OCI-LY3 (cell line): Measurements from ENCODE around the gene DNAJA2.

ENCODE experiments used
- H2AFZ ChIP-seq: fragments of 200-600, 300-600 bp; shearing (Covaris generic); 2 replicates; pipeline ENCODE4 v1.6.0; 2014; ENCODE audit warnings: antibody characterized with exemption, low read depth, low read length
- H3K27ac ChIP-seq: fragments of 200-600, 300-600 bp; sonication (generic); 2 replicates; pipeline ENCODE4 v1.5.1; 2014; ENCODE audit warnings: mild to moderate bottlenecking, low read length, moderate library complexity, mixed read lengths
- H3K27me3 ChIP-seq: fragments of 200-600, 300-600 bp; sonication (generic); 2 replicates; pipeline ENCODE4 v1.6.1; 2014; ENCODE audit warnings: low read depth, low read length, mixed read lengths
- H3K36me3 ChIP-seq: fragments of 200-600, 300-600 bp; sonication (generic); replicated peaks from 2 replicates; pipeline ENCODE3; 2014; ENCODE audit warnings: low read depth, low read length, mixed read lengths
- H3K4me1 ChIP-seq: fragments of 300-600, 200-600 bp; sonication (generic); 2 replicates; pipeline ENCODE4 v1.6.1; 2014; ENCODE audit warnings: low read length, mixed read lengths
- H3K4me2 ChIP-seq: fragments of 200-600, 300-600 bp; sonication (generic); 2 replicates; pipeline ENCODE4 v1.6.1; 2014; ENCODE audit warnings: low read length, mixed read lengths
- H3K4me3 ChIP-seq: fragments of 300-600, 200-600 bp; sonication (generic); 2 replicates; pipeline ENCODE4 v1.5.1; 2014; ENCODE audit warnings: antibody characterized with exemption, mild to moderate bottlenecking, low read length, moderate library complexity
- H3K79me2 ChIP-seq: fragments of 300-600, 200-600 bp; shearing (Covaris generic); 2 replicates; pipeline ENCODE4 v1.6.1; 2014; ENCODE audit warnings: mild to moderate bottlenecking, low read length, mixed read lengths
- H3K9ac ChIP-seq: fragments of 300-600, 200-600 bp; shearing (Covaris generic); 2 replicates; pipeline ENCODE4 v1.6.0; 2014; ENCODE audit warnings: mild to moderate bottlenecking, low read length, moderate library complexity
- H3K9me3 ChIP-seq: fragments of 200-600, 300-600 bp; shearing (Covaris generic); 2 replicates; pipeline ENCODE4 v1.6.1; 2014; ENCODE audit warnings: low read length, mixed read lengths; ENCODE audit not compliant: insufficient read depth
- H4K20me1 ChIP-seq: fragments of 200-600, 300-600 bp; sonication (generic); 2 replicates; pipeline ENCODE4 v1.6.1; 2016; ENCODE audit warnings: low read length, mixed read lengths; ENCODE audit not compliant: insufficient read depth
- CTCF ChIP-seq: fragments of 200-600, 300-600 bp; sonication (generic); IDR thresholded peaks from 2 replicates; pipeline ENCODE4 v1.5.1; 2014; ENCODE audit warnings: antibody characterized with exemption, low read length, low read depth
- EZH2phosphoT487 ChIP-seq: fragments of 200-600 bp; shearing (Covaris generic); IDR thresholded peaks from 2 replicates; pipeline ENCODE4 v1.6.1; 2018; ENCODE audit warnings: antibody characterized with exemption, mixed run types, low read depth

DNAJA2 gene

GRCh38 chr16:46971271-46971670 lies 2.2 kb downstream of the DNAJA2 start:
- Histone ChIP-seq H3K79me2 (peaks cover 68% of the 10 kb centered on the region), H3K4me3 (no peak overlapping the region), H4K20me1 (peaks cover 10% of the 10 kb centered on the region), H3K27me3 (no peaks in the 10 kb centered on the region), H3K36me3 (peaks cover 48% of the 10 kb centered on the region), H3K9me3 (no peaks in the 10 kb centered on the region), H3K9ac (no peak overlapping the region), H3K4me1 (peaks cover 28% of the 10 kb centered on the region), H3K27ac (no peak overlapping the region), H3K4me2 (no peak overlapping the region), H2AFZ (no peak overlapping the region)
- no peak for TF ChIP-seq CTCF
- no peak for TF ChIP-seq EZH2phosphoT487

GRCh38 chr16:46970089-46970488 lies 3.4 kb downstream of the DNAJA2 start:
- no peak overlapping the region for H3K9ac ChIP-seq
- peaks cover 52% of the 10 kb centered on the region for H3K36me3 ChIP-seq
- no peak overlapping the region for H3K4me3 ChIP-seq
- H4K20me1 ChIP-seq, result peaks cover 10% of the 10 kb centered on the region
- H2AFZ ChIP-seq, result no peak overlapping the region
- H3K9me3 ChIP-seq, result no peaks in the 10 kb centered on the region
- H3K27me3 ChIP-seq, result no peaks in the 10 kb centered on the region
- TF ChIP-seq CTCF (no peak), EZH2phosphoT487 (no peak)
- no peak overlapping the region for H3K4me2 ChIP-seq
- H3K27ac ChIP-seq, result no peak overlapping the region
- H3K79me2 ChIP-seq, result peaks cover 70% of the 10 kb centered on the region
- H3K4me1 ChIP-seq, result peaks cover 18% of the 10 kb centered on the region

GRCh38 chr16:46968063-46968435 lies 5.4 kb downstream of the DNAJA2 start:
- H3K4me2 ChIP-seq, result no peak overlapping the region
- no peak overlapping the region for H2AFZ ChIP-seq
- H3K4me1 ChIP-seq, result peaks cover 10% of the 10 kb centered on the region
- peaks cover 60% of the 10 kb centered on the region for H3K79me2 ChIP-seq
- H3K4me3 ChIP-seq, result no peak overlapping the region
- H3K9ac ChIP-seq, result no peak overlapping the region
- no peaks in the 10 kb centered on the region for H3K27me3 ChIP-seq
- H3K9me3 ChIP-seq, result no peaks in the 10 kb centered on the region
- no peak for TF ChIP-seq CTCF
- no peak for TF ChIP-seq EZH2phosphoT487
- H3K27ac ChIP-seq, result no peak overlapping the region
- peaks cover 10% of the 10 kb centered on the region for H4K20me1 ChIP-seq
- H3K36me3 ChIP-seq, result peaks cover 58% of the 10 kb centered on the region

- H3K9ac ChIP-seq, result no peak overlapping the region
- H3K9me3 ChIP-seq, result no peaks in the 10 kb centered on the region
- H3K27ac ChIP-seq, result no peak overlapping the region
- peaks cover 43% of the 10 kb centered on the region for H3K79me2 ChIP-seq
- H3K4me2 ChIP-seq, result no peak overlapping the region
- TF ChIP-seq CTCF, result no peak
- TF ChIP-seq EZH2phosphoT487, result no peak
- H3K36me3 ChIP-seq, result peaks cover 62% of the 10 kb centered on the region
- H3K4me3 ChIP-seq, result no peak overlapping the region
- no peak overlapping the region for H2AFZ ChIP-seq
- no peaks in the 10 kb centered on the region for H3K27me3 ChIP-seq
- no peaks in the 10 kb centered on the region for H3K4me1 ChIP-seq
- H4K20me1 ChIP-seq, result peaks cover 18% of the 10 kb centered on the region
Measured at GRCh38 chr16:46962629-46963028, 10.8 kb downstream of the DNAJA2 start.
